ENCODE measurements around the gene TBC1D9.

Gene TBC1D9

GRCh38 chr4:140757232-140757630, 1.0 kb upstream of the TBC1D9 start:
- no peak for TF ChIP-seq CTCF (IDR thresholded peaks at IDR 0.05; ENCODE audit: insufficient read depth, low read length, missing control alignments)
- CTCF ChIA-PET, result interaction anchor here (0.7 to 1.6 kb wide), 9 partner anchors 9 to 148 kb away, joined by 3 to 7 read pairs (median 5); no protein-coding TSS in a partner anchor
- POLR2A ChIA-PET, result interaction anchor here (0.6 to 1.5 kb wide), 3 partner anchors 13 to 384 kb away, joined by 4 to 5 read pairs (median 4); partner anchors contain the start of gene SCOC

DNA sequence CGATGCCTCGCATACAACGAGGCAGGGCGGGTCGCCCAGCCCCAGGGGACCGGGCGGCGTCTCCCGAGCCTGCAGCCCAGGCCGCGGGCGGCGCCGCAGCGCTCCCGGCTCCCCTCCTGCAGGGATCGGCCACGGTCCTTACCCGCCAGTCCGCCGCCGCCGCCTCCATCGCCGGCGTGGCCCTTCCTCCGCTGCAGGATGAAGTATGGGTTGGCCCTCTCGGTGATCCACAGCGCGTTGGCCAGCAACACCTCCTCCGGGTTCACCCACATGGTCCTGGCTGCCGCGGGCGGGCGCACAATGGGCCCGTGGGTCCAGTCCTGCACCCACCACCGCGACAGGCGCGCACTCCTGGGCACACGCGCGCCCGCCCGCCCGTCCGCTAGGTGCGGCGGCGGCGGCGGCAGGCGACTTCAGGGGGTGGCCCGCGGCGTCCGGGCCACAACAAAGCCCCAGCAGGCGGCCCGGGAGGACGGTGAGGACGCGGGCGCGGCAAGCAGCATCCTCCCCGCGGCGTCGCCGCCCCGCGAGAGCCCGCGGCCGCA, 339 bp downstream of the TBC1D9 start:
- CTCF ChIA-PET, result interaction anchor here (0.9 to 1.6 kb wide), 9 partner anchors 8 to 146 kb away, joined by 3 to 7 read pairs (median 5); no protein-coding TSS in a partner anchor
- POLR2A ChIA-PET, result interaction anchor here (1.2 to 1.5 kb wide), 2 partner anchors 38 to 383 kb away, joined by 4 to 5 read pairs; partner anchors contain the start of gene SCOC
- TF ChIP-seq CTCF (IDR thresholded peaks at IDR 0.05; ENCODE audit: insufficient read depth, low read length, missing control alignments), result no peak
- DNase-seq (ENCODE audit: low read depth, low spot score), result no peak
- peak overlapping the region; percentile 80 for H3K4me3 ChIP-seq (ENCODE audit: low read depth, low read length)

More at GRCh38 chr4:140757232-140757630, 1.0 kb upstream of the TBC1D9 start:
- no peak for DNase-seq (ENCODE audit: low read depth, low spot score)
- H3K4me3 ChIP-seq (ENCODE audit: low read depth, low read length), result peak overlapping the region; percentile 80

DNA sequence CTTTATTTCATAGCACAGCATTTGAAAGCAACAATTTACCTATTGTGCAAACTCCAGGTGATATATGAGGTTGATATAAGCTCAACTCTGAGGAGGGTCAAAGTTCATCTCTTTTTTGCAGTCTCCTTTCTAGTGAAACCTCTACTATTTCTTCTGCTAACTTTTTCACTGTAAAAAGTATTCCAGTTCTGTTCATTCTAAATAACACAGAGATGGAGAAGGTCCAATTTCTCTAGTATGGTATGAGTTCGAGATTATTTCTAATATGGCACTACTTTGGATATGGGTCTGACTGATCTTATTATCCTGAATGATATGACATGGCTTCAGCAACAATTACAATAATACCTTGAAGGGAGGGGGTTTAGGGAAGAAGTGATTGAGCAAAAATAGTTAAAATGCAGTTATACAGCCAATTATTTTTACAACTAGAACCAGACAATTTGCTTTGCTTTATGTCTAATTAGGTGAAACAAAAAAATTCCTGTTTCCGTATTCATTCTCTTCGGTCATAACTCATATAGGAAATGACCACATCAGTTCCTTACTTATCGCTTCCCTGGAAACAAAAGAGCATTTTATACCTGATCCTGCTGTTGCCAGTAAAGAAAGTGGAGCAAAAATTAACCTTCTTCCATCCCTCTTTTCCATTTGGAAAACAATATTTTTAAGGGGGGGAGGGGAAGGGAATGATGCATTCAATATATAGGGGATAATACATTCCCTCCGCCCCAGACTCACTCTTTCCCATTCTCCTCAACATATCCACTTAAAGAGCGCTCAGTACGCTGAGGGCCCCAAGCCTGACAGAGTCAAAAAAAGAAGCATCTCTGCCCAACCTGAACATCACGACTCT, 1.0 kb downstream of the TBC1D9 start:
- no peak for DNase-seq (ENCODE audit: low read depth, low spot score)
- peak overlapping the region; percentile 80 for H3K4me3 ChIP-seq (ENCODE audit: low read depth, low read length)
- CTCF ChIA-PET, result interaction anchor here (0.5 kb wide), 1 partner anchor 18 kb away, joined by 3 read pairs; no protein-coding TSS in a partner anchor
- no peak for TF ChIP-seq CTCF (IDR thresholded peaks at IDR 0.05; ENCODE audit: insufficient read depth, low read length, missing control alignments)
- POLR2A ChIA-PET, result no interaction called here

DNA sequence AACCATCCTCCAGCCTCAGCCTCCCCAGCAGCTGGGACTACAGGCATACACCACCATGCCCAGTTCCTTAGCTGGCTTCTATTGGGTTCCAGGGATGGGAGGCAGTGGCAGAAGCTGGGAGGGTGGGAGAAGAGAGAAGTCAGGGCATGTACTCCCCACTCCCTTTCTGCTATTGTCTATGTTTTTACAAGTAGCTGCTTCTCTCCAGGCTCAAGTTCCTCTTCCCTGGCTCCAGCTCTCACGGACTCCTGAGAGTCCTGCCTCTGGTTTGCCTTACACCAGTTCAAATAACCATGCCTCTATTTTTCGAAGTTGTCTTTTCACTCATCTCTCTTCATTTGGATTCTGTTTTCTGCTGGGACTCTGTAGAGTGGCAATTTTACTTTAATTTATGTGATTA, 2.9 kb downstream of the TBC1D9 start:
- no peak for TF ChIP-seq CTCF (IDR thresholded peaks at IDR 0.05; ENCODE audit: insufficient read depth, low read length, missing control alignments)
- no peak overlapping the region for H3K4me3 ChIP-seq (ENCODE audit: low read depth, low read length)
- ChIA-PET CTCF (interaction anchor here (0.6 to 1.9 kb wide), 5 partner anchors 9 to 389 kb away, joined by 3 to 6 read pairs (median 3); no protein-coding TSS in a partner anchor), POLR2A (no interaction called here)
- DNase-seq (ENCODE audit: low read depth, low spot score), result no peak

DNA sequence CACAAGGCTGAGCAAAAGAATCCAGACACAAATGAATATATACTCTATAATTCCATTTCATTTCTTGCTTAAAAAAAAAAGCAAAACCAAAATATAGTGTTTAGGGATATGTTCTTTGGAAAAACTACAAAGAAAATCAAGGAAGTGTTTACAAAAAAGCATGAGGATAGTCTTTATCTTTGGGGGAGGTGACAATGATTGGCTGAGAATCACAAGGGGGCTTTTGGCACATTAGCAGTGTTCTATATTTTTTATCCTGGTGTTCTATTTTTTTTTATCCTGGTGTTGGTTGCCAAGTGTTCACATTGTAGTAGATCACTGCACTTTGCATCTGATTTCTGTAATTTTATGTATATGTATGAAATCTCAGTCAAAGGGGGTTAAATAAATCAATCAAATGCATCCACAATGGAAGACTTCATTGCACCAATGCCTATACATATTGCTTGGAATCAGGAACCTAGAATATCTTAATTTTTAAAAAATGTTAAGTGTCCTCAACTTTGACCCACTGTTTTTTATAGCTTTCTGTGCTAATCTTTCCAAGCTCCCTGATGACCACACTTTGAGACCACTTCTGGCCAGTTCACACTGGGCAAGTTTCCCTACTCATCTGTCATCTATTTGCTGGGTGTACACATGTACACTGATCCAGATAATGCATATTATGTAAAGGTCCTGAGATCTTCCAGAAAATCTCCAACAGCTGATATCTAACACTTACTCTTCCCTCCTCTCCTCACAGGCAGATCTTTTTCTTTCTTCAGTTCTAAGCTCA, 3.7 kb downstream of the TBC1D9 start:
- TF ChIP-seq CTCF (IDR thresholded peaks at IDR 0.05; ENCODE audit: insufficient read depth, low read length, missing control alignments), result no peak
- POLR2A ChIA-PET, result no interaction called here
- DNase-seq (ENCODE audit: low read depth, low spot score), result no peak
- CTCF ChIA-PET, result interaction anchor here (0.6 to 1.9 kb wide), 5 partner anchors 8 to 388 kb away, joined by 3 to 6 read pairs (median 3); no protein-coding TSS in a partner anchor
- no peak overlapping the region for H3K4me3 ChIP-seq (ENCODE audit: low read depth, low read length)
